Naive thymus-derived CD8-positive, alpha-beta T cell (primary cell): ENCODE results near the gene MDFI. TPM values are rescaled to one million over a fixed set of nuclear protein-coding genes. Genes with fewer than 3 reads are reported as not detected.

Experiments used
- ATAC-seq, 2 donors: fragments of 150-1000 bp; cut with Tn5 transposase in 1 of 2; sonication (Bioruptor Pico), chemical (Tn5 transposase) in 1 of 2; 1 replicate in 1 of 2; 2 replicates in 1 of 2; pipeline ENCODE4 v1.10.0; 2021; ENCODE audit warnings: mild to moderate bottlenecking in 2 of 2, moderate library complexity in 2 of 2
- POLR2A ChIA-PET: fragments of 350-600 bp; sonication (Branson Sonifier 250); formaldehyde crosslinking; loops from one replicate; lab custom pipeline; 2021; ENCODE audit warnings: antibody characterized with exemption; lab: Charles Lee
- DNase-seq, 10 donors: peaks; one replicate each; pipeline versions ENCODE4 v3.0.0 to v3.0.0-alpha.2; 2020 to 2022
- H3K27ac Mint-ChIP-seq, 10 donors: one replicate each; pipeline ENCODE4 v1.8.0; 2020 to 2022; ENCODE audit warnings: mild to moderate bottlenecking in 10 of 10, mixed read lengths in 10 of 10, moderate library complexity in 4 of 10, inconsistent platforms in 1 of 10
- H3K27me3 Mint-ChIP-seq, 5 donors: one replicate each; pipeline ENCODE4 v1.8.0; 2021 to 2022; ENCODE audit warnings: mixed read lengths in 5 of 5
- H3K36me3 Mint-ChIP-seq, 3 donors: one replicate each; pipeline ENCODE4 v1.8.0; 2020 to 2022; ENCODE audit warnings: mixed read lengths in 3 of 3, mild to moderate bottlenecking in 2 of 3, inconsistent platforms in 1 of 3
- H3K4me1 Mint-ChIP-seq, 4 donors: one replicate each; pipeline ENCODE4 v1.8.0; 2021 to 2022; ENCODE audit warnings: mixed read lengths in 4 of 4
- H3K4me3 Mint-ChIP-seq, 10 donors: one replicate each; pipeline ENCODE4 v1.8.0; 2020 to 2022; ENCODE audit warnings: mild to moderate bottlenecking in 10 of 10, mixed read lengths in 10 of 10, moderate library complexity in 6 of 10, inconsistent platforms in 1 of 10
- H3K9me3 Mint-ChIP-seq, 9 donors: one replicate each; pipeline ENCODE4 v1.8.0; 2020 to 2022; ENCODE audit warnings: mixed read lengths in 9 of 9, mild to moderate bottlenecking in 3 of 9, inconsistent platforms in 1 of 9, moderate library complexity in 1 of 9
- polyA plus RNA-seq, 3 donors: library from polyadenylated mRNA; unstranded; fragments of 300-500 nt; fragmentation: Illumina TruSeq; gene quantifications; one replicate each; pipeline ENCODE4 v1.2.3, GENCODE V29; 2021
- total RNA-seq, 8 experiments: library from RNA in 2 of 8; stranded (reverse) in 2 of 8; gene quantifications; one replicate each; pipeline ENCODE4 v1.2.3 and lab custom pipeline; 2021 to 2026

The MDFI gene
- total and polyA plus RNA-seq, 5 experiments from 2014 or later: not detected

GRCh38 chr6:41671376-41671775, 33.1 kb downstream of the MDFI start:
- Mint-ChIP-seq H3K36me3 (no peaks in the 10 kb centered on the region), H3K4me3 (no peak overlapping the region), H3K4me1 (peaks cover 0 to 3% (median 0%) of the 10 kb centered on the region in 4 donors), H3K27ac (no peak overlapping the region), H3K27me3 (peaks cover 2 to 54% (median 21%) of the 10 kb centered on the region in 5 donors), H3K9me3 (peaks cover 0 to 11% (median 4%) of the 10 kb centered on the region in 9 donors)
- POLR2A ChIA-PET: no interaction called here
- ATAC-seq (no peak), DNase-seq (no peak)

- Mint-ChIP-seq H3K4me1 (peaks cover 0 to 3% (median 0%) of the 10 kb centered on the region in 4 donors), H3K36me3 (no peaks in the 10 kb centered on the region), H3K4me3 (no peak overlapping the region), H3K9me3 (peaks cover 0 to 11% (median 4%) of the 10 kb centered on the region in 9 donors), H3K27ac (peak overlapping the region in 1 of 10 donors; percentile 62), H3K27me3 (peaks cover 2 to 60% (median 22%) of the 10 kb centered on the region in 5 donors)
- ATAC-seq (no peak), DNase-seq (no peak)
- POLR2A ChIA-PET: no interaction called here
Measured at GRCh38 chr6:41672016-41672415, 33.7 kb downstream of the MDFI start.

DNA sequence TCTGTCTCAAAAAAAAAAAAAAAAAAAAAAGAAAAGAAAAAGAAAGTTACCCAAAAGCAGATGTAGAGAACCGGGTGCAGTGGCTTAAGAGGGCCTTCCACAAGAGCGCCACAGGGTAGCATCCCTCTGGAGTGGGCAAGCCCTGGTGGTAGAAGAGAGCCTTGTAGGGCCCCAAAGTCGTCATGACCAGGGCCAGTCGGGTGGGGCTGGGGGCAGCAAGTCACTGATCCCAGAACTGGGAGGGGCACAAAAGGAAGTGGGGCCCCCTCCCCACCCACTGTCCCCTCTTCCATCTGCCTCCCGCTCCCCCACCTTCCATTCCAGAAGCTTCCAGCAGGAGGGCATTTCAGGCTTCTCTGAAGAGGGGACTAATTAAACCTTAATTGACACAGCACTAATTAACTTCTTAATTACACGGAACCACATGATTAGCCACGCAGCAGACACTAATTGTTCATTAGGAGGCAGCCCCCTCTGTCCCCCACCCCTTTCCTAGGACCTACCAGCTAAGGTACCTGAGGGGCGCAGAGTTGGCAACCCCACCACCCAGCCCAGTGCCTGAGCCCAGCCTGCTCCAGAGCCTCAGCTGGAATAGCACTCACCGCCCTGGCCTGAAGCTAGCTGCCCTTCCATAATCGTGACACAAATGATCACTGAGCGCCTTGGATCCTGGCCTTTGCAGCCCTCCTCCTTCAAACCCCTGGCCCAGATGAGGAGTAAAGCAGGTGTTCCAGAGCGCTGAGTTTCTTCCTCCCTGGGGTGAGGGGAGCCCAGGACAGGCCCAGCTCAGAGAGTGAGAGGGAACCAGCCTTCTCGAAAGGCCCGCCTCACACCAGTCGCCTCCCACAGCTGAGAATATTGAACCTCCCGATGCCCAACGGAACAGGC, 34.8 kb downstream of the MDFI start:
- ATAC-seq (no peak), DNase-seq (no peak)
- Mint-ChIP-seq H3K36me3 (no peaks in the 10 kb centered on the region), H3K27me3 (peaks cover 2 to 64% (median 24%) of the 10 kb centered on the region in 5 donors), H3K27ac (no peak overlapping the region), H3K4me3 (no peak overlapping the region), H3K4me1 (peaks cover 0 to 3% (median 0%) of the 10 kb centered on the region in 4 donors), H3K9me3 (peaks cover 0 to 10% (median 4%) of the 10 kb centered on the region in 9 donors)
- POLR2A ChIA-PET: no interaction called here

- H3K27ac Mint-ChIP-seq: no peak overlapping the region
- peaks cover 0 to 10% (median 4%) of the 10 kb centered on the region in 9 donors for H3K9me3 Mint-ChIP-seq
- POLR2A ChIA-PET: no interaction called here
- ATAC-seq (no peak), DNase-seq (no peak)
- peaks cover 0 to 3% (median 0%) of the 10 kb centered on the region in 4 donors for H3K4me1 Mint-ChIP-seq
- H3K4me3 Mint-ChIP-seq: no peak overlapping the region
- peaks cover 2 to 64% (median 26%) of the 10 kb centered on the region in 5 donors for H3K27me3 Mint-ChIP-seq
- no peaks in the 10 kb centered on the region for H3K36me3 Mint-ChIP-seq
Measured at GRCh38 chr6:41673704-41674000, 35.4 kb downstream of the MDFI start.

DNA sequence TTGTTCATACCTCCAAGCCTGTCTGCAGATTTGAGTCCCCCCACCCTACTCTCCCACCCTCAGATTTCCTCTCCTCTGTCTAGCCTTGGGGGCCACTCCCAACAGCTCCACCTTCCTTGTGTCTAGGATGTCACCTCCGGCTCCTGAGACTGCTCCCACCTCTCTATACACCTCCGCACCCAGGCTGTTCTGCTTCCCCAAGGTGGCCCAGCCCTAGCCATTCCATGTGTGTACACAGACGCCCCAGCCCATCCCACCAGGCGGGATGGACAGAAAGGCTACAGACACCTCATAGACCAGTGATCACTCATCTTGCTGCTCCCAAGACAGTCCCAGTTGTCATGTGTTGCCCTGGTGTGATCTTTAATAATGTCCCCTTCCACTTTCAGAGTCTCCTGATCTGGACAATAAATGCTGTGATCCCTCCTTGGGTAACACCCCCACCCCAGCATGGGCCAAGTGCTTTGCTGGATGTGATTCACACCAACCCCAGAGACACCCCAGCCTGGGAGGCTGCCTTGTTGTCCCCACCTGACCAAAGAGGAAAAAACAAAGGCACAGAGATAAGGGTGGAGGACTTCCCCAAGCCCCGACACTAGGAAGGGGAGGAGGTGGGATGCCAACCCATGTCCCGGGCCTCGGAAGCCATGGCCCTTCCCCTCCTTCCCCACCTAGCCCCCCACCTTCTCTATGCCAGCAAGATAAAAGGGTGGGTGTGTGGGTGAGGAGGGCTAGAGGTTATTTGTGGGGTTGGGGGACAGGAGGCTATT, 36.1 kb downstream of the MDFI start:
- POLR2A ChIA-PET: no interaction called here
- ATAC-seq: no peak
- Mint-ChIP-seq H3K4me3 (no peak overlapping the region), H3K9me3 (peaks cover 0 to 6% (median 0%) of the 10 kb centered on the region in 9 donors), H3K4me1 (peaks cover 0 to 3% (median 0%) of the 10 kb centered on the region in 4 donors), H3K27me3 (peaks cover 2 to 64% (median 27%) of the 10 kb centered on the region in 5 donors), H3K36me3 (no peaks in the 10 kb centered on the region), H3K27ac (peak overlapping the region in 2 of 10 donors; percentile 17 to 88)
- no peak for DNase-seq

GRCh38 chr6:41675176-41675775, 37.0 kb downstream of the MDFI start:
- Mint-ChIP-seq H3K4me3 (no peak overlapping the region), H3K27ac (no peak overlapping the region), H3K36me3 (no peaks in the 10 kb centered on the region), H3K9me3 (no peaks in the 10 kb centered on the region), H3K4me1 (peaks cover 0 to 3% (median 0%) of the 10 kb centered on the region in 4 donors), H3K27me3 (peaks cover 2 to 59% (median 27%) of the 10 kb centered on the region in 5 donors)
- DNase-seq (no peak), ATAC-seq (no peak)
- POLR2A ChIA-PET: no interaction called here

GRCh38 chr6:41675992-41676391, 37.7 kb downstream of the MDFI start:
- peaks cover 0 to 52% (median 23%) of the 10 kb centered on the region in 5 donors for H3K27me3 Mint-ChIP-seq
- no peak overlapping the region for H3K27ac Mint-ChIP-seq
- no peaks in the 10 kb centered on the region for H3K36me3 Mint-ChIP-seq
- DNase-seq: no peak
- POLR2A ChIA-PET: no interaction called here
- no peak overlapping the region for H3K4me3 Mint-ChIP-seq
- peaks cover 0 to 3% (median 0%) of the 10 kb centered on the region in 4 donors for H3K4me1 Mint-ChIP-seq
- no peaks in the 10 kb centered on the region for H3K9me3 Mint-ChIP-seq
- no peak for ATAC-seq

GRCh38 chr6:41676431-41676830, 38.2 kb downstream of the MDFI start:
- no peak overlapping the region for H3K4me3 Mint-ChIP-seq
- POLR2A ChIA-PET: no interaction called here
- H3K9me3 Mint-ChIP-seq: no peaks in the 10 kb centered on the region
- DNase-seq (no peak), ATAC-seq (no peak)
- peaks cover 0 to 50% (median 22%) of the 10 kb centered on the region in 5 donors for H3K27me3 Mint-ChIP-seq
- peaks cover 0 to 3% (median 0%) of the 10 kb centered on the region in 4 donors for H3K4me1 Mint-ChIP-seq
- H3K27ac Mint-ChIP-seq: no peak overlapping the region
- no peaks in the 10 kb centered on the region for H3K36me3 Mint-ChIP-seq

GRCh38 chr6:41677124-41677921, 39.1 kb downstream of the MDFI start:
- H3K27ac Mint-ChIP-seq: peak overlapping the region in 1 of 10 donors; percentile 45
- no peaks in the 10 kb centered on the region for H3K9me3 Mint-ChIP-seq
- no peak for ATAC-seq
- DNase-seq: no peak
- H3K36me3 Mint-ChIP-seq: no peaks in the 10 kb centered on the region
- POLR2A ChIA-PET: no interaction called here
- H3K27me3 Mint-ChIP-seq: peaks cover 0 to 41% (median 14%) of the 10 kb centered on the region in 5 donors
- H3K4me1 Mint-ChIP-seq: peaks cover 0 to 5% (median 0%) of the 10 kb centered on the region in 4 donors
- H3K4me3 Mint-ChIP-seq: no peak overlapping the region

GRCh38 chr6:41678511-41679084, 40.3 kb downstream of the MDFI start:
- Mint-ChIP-seq H3K27ac (no peak overlapping the region), H3K36me3 (no peaks in the 10 kb centered on the region), H3K27me3 (peaks cover 0 to 33% (median 14%) of the 10 kb centered on the region in 5 donors), H3K4me3 (peak overlapping the region in 1 of 10 donors; percentile 5), H3K4me1 (peaks cover 4 to 15% (median 7%) of the 10 kb centered on the region in 4 donors), H3K9me3 (no peaks in the 10 kb centered on the region)
- no peak for ATAC-seq
- DNase-seq: no peak
- POLR2A ChIA-PET: no interaction called here

GRCh38 chr6:41679696-41680095, 41.4 kb downstream of the MDFI start:
- Mint-ChIP-seq H3K36me3 (no peaks in the 10 kb centered on the region), H3K27ac (no peak overlapping the region), H3K4me3 (no peak overlapping the region), H3K9me3 (no peaks in the 10 kb centered on the region), H3K27me3 (peaks cover 0 to 22% (median 6%) of the 10 kb centered on the region in 5 donors), H3K4me1 (peaks cover 6 to 18% (median 11%) of the 10 kb centered on the region in 4 donors)
- ATAC-seq (no peak), DNase-seq (no peak)
- POLR2A ChIA-PET: no interaction called here
